Measurements from ENCODE around the gene THSD4. TPM values are rescaled to one million over a fixed set of nuclear protein-coding genes. Genes with fewer than 3 reads are reported as not detected.
A peak's percentile ranks its signal among the peaks of the same experiment; 100 is the strongest.
"Not testable (repeated sequence)": the region's sequence is repeated elsewhere in the genome, so short reads cannot be mapped to it uniquely, and the experiment has no call there.

THSD4 gene
- total RNA-seq, 2 donors from 2014 or later: 35.2 to 45.5 TPM

DNA sequence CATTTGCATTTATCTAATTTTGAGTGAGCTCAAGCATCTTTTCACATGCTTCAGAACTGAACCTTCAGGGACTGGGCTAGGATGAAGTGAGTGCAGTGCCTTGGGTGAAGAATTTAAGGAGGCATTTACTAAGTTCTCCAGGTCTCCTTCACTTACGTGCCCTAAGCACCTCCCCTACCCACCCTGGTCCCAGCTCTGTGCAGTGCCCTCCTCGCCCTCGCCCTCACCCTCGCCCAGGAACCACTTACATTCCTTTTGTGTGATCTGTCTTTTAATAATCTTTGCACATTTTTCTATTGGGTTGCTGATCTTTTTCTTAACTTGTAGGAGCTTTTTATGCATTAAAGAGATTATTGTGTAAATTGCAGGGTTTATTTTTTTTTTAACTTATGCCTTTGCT, 322.6 kb downstream of the THSD4 start:
- DNase-seq (no peak), ATAC-seq (no peak)
- intact Hi-C loops (cut with DNase I, micrococcal nuclease): no loop called here

DNA sequence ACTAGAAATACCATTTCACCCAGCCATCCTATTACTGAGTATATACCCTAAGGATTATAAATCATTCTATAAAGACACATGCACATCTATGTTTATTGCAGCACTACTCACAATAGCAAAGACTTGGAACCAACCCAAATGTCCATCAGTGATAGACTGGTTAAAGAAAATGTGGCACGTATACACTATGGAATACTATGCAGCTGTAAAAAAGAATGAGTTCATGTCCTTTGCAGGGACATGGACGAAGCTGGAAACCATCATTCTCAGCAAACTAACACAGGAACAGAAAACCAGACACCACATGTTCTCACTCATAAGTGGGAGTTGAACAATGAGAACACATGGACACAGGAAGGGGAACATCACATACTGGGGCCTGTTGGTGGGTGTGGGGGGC, 324.2 kb downstream of the THSD4 start:
- intact Hi-C loops (cut with DNase I, micrococcal nuclease); ATAC-seq; DNase-seq: not testable (repeated sequence)

DNA sequence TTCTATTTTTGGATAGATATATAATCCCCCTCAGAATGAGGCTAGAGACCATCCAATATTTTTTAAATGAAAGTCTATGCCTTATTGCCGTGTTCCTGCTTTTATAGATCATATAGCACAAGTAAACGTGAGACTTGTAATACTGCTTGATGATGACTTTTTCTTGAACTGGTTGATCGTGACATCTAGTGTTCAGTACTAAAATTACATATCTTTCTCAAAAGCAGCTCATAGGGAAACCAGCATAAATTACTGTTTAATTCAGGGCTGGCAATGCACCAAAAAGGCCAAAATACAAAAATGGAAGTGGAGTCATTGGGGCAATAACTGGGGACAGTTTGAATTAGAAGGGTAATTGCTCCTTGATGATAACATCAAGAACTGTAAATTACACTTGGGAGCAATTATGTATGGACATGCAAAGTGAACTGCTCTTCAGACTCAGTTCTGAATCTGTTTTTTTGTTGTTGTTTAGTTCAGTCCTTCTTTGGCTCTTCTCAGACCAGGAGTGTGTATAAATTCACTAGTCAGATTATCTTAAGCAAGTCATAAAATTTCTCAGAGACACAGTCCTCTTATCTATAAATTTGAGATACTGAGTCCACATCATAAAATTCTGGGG, 325.3 kb downstream of the THSD4 start:
- ATAC-seq: peak; percentile 75
- no peak for DNase-seq
- intact Hi-C loops (cut with DNase I, micrococcal nuclease): loop anchor here in 1 of 2 donors (5.0 to 10.0 kb wide), 3 partner anchors 323 to 546 kb away; partner anchors contain the start of genes LRRC49, THAP10 and THSD4

DNA sequence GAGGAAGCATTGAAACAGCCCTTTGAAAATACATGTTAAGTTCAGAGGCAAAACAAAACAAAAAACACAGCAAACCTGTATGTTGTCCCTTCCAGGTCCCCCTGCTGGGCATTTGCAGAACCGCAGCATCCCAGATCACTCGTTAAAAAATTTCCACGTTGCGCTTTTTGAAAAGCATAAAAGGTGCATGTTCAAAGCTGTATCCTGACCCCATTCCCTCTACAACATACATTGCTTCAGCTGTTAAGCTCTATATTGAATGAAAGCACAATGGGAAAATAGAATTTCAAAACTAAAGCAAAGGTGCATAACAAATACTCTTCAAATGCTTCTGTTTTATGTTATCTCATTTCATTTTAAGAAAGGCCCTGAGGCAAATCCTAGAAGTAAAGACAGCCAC, 328.3 kb downstream of the THSD4 start:
- ATAC-seq (peak; percentile 43), DNase-seq (peak in 1 of 2 donors; percentile 76)
- intact Hi-C loops (cut with DNase I, micrococcal nuclease): loop anchor here in 1 of 2 donors (5.0 to 10.0 kb wide), 3 partner anchors 326 to 549 kb away; partner anchors contain the start of genes LRRC49, THAP10 and THSD4

DNA sequence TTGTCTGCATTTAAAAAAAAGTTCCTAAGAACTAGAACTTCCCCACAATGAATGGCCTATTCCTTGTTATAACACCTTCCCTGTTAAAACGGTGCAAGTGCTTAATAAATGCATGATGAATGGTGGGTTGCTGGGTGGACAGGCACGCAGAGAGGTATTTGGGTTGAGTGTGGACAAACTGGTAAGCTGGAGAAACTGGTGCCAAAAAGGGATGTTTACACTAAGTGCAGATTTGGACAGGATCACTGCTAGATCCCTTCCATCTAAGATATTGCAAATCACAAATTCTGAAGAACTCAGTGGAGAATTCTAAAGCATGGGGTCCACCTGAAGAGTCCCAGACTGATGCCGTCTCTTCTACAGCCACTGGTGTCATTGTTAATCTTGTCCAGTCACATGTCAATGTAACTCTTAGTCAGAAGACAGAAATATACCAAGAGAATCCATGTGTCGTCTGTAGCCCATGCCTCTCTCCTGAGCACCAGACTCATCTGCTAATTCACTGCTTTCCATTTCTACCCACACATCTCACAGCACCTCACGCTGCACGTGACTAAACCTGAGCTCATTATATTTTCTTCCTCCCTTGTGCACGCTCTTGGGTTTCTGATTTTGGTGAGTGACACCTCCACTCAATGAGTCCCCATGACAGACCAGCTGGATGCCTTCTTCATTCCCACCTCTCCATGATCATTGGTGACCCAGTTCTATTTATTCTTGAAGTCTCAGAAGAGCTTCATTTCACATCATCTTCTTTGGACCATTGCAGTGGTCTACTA, 328.9 kb downstream of the THSD4 start:
- ATAC-seq (no peak), DNase-seq (no peak)
- intact Hi-C loops (cut with DNase I, micrococcal nuclease): loop anchor here in 1 of 2 donors (5.0 to 10.0 kb wide), 3 partner anchors 327 to 549 kb away; partner anchors contain the start of genes LRRC49, THAP10 and THSD4

DNA sequence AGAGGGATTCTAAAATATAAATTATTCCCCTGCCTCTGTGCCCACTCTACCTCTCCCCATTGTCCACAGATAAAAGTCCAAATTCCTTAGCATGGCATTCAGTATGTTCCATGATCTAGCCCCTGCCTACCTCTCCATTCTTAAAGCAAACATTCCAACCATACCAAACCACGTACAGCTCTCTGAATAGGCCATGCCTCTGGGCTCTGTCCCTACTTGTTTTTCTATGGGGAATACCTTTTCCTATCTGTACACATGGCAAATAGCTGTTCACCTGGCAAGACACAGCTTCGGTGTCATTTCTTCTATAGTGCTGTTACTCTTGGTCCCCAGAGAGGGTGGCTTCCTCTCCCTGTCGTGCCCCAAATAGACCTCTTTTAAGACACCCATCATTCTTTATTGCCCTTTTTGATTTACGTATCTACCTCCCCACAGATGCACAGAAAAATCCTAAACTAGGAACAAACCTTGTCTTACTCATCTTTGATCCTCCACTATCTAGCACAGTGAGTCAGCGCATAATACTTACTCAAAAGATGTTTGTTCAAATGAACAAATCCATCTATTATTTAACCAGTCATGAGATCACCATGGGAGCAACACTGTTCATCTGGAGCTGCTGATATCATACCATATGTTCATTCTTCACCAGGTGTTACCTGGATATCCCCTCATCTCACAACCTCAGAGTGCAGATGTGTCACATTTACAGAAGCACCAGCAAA, 329.8 kb downstream of the THSD4 start:
- intact Hi-C loops (cut with DNase I, micrococcal nuclease): loop anchor here in 1 of 2 donors (5.0 to 10.0 kb wide), 5 partner anchors 207 to 550 kb away; partner anchors contain the start of genes LRRC49, THAP10 and THSD4

DNA sequence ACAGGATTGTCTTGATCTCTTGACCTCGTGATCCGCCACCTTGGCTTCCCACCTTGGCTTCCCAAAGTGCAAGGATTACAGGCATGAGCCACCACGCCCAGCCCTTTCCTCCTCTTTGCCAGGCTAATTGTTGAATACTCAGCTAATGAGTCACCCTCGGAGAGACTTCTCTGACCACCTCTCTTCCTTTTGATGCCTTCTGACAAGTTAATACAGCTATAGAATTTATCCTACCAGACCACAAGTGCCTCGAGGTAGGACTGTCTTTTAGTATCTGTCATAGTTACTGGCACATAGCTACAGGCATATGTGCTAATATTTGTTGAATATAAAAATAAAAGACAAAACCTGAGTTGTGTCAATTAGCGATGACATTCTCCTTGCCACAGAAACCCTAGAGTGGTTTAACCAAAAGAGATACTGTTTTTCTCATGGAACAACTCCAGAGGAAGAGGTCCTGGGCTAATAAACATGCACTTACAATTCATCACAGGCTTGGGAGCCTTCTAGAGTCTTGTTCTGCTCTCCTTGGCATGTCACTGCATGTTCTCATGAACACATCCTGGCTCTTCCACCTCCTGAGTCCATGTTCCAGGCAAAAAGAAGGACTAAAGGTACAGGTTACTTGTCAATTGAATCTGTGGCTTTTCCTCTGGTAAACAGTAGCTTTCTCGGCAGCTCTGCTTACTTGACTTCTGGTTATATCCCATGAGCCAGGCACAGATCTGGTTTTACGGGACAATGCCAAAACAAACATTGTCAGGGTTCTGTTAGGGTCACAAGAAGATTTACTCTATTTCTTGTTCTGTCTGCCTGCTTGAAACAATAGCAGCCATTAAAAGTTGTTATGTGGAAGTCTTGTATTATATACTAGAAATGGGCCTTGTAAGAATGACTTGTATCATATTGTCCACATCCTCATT, 332.3 kb downstream of the THSD4 start:
- intact Hi-C loops (cut with DNase I, micrococcal nuclease): loop anchor here in 1 of 2 donors (5.0 to 10.0 kb wide), 4 partner anchors 205 to 553 kb away; partner anchors contain the start of genes LRRC49 and THAP10
- ATAC-seq (no peak), DNase-seq (no peak)

More for the DNA sequence above, 329.8 kb downstream of the THSD4 start:
- no peak for ATAC-seq
- no peak for DNase-seq

DNA sequence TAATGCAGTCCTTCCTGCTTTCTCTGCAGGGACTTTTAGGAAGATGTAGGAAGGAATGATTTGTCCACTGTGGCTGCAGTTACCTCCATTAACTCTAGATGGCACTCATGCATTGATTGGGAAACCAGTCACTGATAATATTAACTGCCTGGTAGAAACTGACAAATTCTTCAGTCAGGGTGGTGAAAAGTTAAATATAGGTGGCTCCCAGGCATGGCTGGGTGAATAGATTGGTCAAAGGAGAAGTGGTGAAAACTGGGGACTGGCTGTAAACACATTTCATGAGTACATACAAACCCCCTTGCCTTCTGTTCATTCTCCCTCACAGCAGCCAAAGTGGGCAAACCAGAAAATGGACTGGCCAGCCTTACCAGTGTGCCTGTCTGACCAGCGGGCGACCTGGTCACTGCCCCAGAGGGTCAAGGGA, 333.4 kb downstream of the THSD4 start:
- DNase-seq: peak in 1 of 2 donors; percentile 10
- ATAC-seq: peak; percentile 33

DNA sequence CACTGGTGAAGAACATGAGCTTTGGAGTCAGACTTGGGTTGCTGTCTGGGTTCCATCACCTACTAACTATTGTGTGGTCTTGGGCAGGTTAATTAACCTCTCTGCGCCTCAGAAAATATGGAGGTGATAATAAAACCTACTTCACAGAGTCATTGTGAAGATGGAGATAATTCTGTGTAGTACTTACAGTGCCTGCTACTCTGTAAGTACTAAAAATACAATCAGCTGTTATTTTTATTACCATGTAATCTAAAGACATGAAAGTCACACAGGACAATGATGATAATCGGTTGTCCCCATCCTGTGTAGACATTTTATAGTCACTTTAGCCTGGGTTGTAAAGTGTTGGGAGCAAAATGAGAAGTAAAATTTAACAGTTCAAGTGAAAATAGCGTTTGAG, 334.1 kb downstream of the THSD4 start:
- ATAC-seq (peak; percentile 52), DNase-seq (no peak)
- intact Hi-C loops (cut with DNase I, micrococcal nuclease): loop anchor here in 1 of 2 donors (5.0 to 10.0 kb wide), 4 partner anchors 203 to 555 kb away; partner anchors contain the start of genes LRRC49 and THAP10

More for the DNA sequence above, 333.4 kb downstream of the THSD4 start:
- intact Hi-C loops (cut with DNase I, micrococcal nuclease): loop anchor here in 1 of 2 donors (5.0 to 10.0 kb wide), 4 partner anchors 204 to 554 kb away; partner anchors contain the start of genes LRRC49 and THAP10

DNA sequence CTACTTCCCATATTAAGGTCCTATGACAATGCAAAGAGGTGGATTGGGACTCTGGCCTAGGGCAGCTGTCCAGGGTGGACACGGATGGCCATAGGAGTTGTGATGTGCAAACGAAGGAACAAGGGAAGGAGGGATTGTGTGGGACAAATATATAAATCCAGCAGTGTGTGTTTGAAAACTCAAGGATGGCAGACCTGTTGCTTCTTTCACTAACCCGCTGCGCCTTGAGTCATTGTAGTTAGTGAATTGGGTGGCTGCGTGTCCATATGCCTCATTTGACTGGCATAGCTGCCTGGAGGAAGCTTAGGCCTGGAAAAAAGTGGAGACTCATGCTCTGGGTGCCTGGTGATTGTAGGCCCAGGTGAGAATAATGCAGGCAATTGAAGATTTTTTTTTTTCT, 334.7 kb downstream of the THSD4 start:
- no peak for DNase-seq
- intact Hi-C loops (cut with DNase I, micrococcal nuclease): loop anchor here in 1 of 2 donors (5.0 to 10.0 kb wide), 4 partner anchors 202 to 555 kb away; partner anchors contain the start of genes LRRC49 and THAP10
- no peak for ATAC-seq

DNA sequence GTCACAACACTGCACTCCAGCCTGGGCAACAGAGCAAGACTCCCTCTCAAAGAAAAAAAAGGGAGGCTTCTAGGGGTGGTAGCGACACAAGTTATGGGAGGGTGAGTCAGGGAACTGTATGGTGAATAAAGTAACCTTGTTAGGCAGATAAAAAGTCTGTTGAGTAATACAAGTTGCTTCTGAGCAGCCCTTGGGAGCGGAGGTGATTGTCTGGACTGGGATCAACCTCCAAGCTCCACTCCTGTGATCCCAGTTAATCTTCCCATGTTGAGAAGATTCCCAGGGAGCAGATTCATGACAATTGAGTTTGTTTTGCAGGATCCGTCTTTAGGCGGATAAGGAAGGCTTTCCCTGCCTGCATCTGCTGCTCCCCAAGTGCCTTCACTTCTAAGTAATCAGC, 335.9 kb downstream of the THSD4 start:
- ATAC-seq (no peak), DNase-seq (no peak)
- intact Hi-C loops (cut with DNase I, micrococcal nuclease): no loop called here

DNA sequence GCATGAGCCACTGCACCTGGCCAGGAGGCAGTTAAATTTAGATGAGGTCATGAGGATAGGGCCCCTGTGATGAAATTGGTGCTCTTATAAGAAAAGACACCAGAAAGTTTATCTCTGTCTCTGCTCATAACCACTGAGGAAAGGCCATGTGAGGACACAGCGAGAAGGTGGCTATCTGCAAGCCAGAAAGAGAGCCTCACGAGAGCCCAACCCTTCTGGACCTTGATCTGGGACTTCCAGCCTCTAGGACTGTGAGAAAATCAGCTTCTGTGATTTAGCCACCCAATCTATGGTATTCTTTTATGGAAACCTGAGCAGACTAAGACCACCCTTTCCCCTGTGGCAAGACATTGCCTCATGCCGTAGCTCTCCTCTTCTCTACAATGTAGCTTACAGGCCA, 337.6 kb downstream of the THSD4 start:
- DNase-seq: no peak
- intact Hi-C loops (cut with DNase I, micrococcal nuclease): no loop called here
- ATAC-seq: peak; percentile 67

DNA sequence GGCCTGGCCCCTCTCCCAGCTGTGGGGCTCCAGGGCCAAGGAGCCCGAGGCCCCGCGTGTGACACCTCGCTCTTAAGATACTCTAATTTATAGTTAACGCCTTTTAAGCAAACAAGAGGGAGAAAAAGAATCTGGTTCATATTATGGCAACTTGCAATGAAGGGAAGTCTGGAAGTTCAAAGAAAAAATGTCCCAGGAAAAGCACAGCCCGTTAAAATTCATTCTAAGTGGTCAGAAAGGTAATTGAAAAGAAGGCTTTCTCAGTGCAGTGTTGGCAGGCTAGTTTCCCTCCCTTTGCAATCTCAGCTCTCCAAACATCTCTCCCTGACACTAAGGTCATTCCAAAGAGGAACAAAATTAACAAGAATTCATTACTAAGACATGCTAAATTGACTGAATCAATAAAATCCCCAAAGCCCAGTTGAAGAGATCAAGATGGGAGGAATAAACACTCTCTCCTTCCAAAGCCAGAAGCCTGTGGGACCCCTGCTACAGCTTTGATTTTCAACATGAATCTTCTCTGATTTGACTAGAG, 339.3 kb downstream of the THSD4 start:
- no peak for ATAC-seq
- DNase-seq: no peak
- intact Hi-C loops (cut with DNase I, micrococcal nuclease): no loop called here

DNA sequence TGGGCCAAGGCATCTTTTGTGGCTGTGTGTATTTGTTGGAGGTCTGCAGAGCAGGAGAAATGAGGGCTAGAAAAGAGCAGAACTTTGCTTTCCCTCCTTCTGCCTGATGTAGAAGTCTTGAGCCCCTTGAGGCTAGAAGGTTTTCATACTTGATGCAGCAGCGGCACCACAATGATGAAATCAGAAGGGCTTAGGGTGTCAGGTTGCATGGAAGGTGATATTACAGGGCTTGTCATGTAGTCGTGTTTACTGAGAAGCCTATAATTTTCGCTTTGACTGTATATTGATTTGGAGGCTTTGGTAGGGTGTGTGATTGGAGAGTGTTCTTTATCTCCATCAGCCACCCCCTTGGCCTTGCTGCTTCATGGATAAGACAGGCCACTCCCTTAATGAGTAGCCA, 339.8 kb downstream of the THSD4 start:
- intact Hi-C loops (cut with DNase I, micrococcal nuclease): no loop called here
- no peak for DNase-seq
- ATAC-seq: no peak

DNA sequence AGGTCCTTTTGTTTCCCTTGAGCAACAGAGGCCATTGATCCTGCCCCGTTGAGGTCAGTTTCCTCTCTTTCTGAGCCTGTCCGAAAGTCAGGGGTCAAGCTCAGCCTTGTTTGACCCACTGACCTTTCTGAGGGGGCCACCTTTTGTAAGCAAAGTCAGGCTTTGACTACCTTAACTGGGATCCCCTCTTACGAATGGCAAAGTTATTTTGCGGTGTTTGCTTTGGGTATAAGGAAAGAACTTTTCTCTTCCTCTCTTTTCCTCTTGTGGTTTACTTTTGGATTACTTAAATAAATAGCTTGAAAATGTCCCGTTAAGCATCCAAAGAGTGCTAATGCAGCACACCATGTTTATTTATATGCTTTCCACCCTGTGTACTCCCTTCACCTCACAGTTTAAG, 340.6 kb downstream of the THSD4 start:
- intact Hi-C loops (cut with DNase I, micrococcal nuclease): no loop called here
- DNase-seq (no peak), ATAC-seq (no peak)

DNA sequence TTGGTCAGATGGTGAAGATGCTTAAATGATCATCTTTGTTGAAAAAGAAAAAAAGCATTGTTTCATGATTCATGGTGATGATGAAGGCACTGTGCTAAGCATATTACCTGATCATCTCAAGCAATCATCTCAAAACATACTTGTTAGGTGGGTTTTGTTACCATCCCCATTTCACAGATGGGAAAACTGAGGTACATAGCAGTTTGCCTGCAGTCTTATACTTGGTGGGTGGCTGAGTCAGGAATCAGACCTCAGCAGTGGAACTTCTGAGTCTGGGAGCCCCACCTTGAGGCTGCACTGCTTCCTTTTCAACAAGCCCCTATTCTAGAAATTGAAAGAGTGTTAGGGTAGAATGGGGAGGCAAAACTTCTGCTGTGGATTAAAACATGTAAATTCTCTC, 341.1 kb downstream of the THSD4 start:
- ATAC-seq: no peak
- no peak for DNase-seq
- intact Hi-C loops (cut with DNase I, micrococcal nuclease): no loop called here

DNA sequence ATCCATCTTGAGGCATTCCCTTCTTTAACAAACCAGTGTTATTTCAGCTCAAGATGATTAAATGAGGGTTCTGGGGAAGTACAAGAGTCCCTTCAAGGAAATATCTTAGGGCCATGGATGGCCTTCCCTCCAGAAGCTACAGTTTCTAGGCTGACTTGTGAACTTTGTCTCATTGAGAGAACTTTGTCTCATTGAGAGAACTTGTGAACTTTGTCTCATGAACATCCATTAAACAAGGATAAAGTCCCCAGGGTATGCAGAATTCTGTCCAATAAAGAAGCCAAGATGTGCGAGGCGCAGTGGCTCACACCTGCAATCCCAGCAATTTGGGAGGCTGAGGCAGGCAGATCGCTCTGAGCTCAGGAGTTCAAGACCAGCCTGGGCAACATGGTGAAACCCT, 341.5 kb downstream of the THSD4 start:
- DNase-seq (no peak), ATAC-seq (peak; percentile 72)
- intact Hi-C loops (cut with DNase I, micrococcal nuclease): no loop called here

All from left colon (tissue), 2 donors.